Upper lobe of right lung (tissue), 1 donor: ENCODE data around the gene RGS19. TPM values are rescaled to one million over a fixed set of nuclear protein-coding genes. Genes with fewer than 3 reads are reported as not detected.

Experiments used
- ATAC-seq: fragments of 200-7000 bp; cut with Tn5 transposase; one replicate; pipeline ENCODE4 v1.9.1; 2020; ENCODE audit warnings: mild to moderate bottlenecking, moderate library complexity
- DNase-seq: peaks from one replicate; pipeline ENCODE4 v3.0.0-alpha.2; 2020
- H3K27ac ChIP-seq: fragments of 200-600 bp; one replicate; pipeline ENCODE4 v1.8.0; 2022
- H3K27me3 ChIP-seq: fragments of 200-600 bp; one replicate; pipeline ENCODE4 v1.8.0; 2022; ENCODE audit warnings: mild to moderate bottlenecking
- H3K36me3 ChIP-seq: fragments of 200-600 bp; one replicate; pipeline ENCODE4 v1.8.0; 2022
- H3K4me1 ChIP-seq: fragments of 200-600 bp; one replicate; pipeline ENCODE4 v1.8.0; 2022
- H3K4me3 ChIP-seq: fragments of 200-600 bp; one replicate; pipeline ENCODE4 v1.8.0; 2022; ENCODE audit warnings: mild to moderate bottlenecking
- H3K9me3 ChIP-seq: fragments of 200-600 bp; one replicate; pipeline ENCODE4 v1.8.0; 2022
- CTCF ChIP-seq: fragments of 200-600 bp; IDR thresholded peaks from one replicate; pipeline ENCODE4 v1.8.0; 2022; ENCODE audit warnings: antibody characterized with exemption
- intact Hi-C: fragments of 100-400 bp; cut with DNase I; formaldehyde crosslinking; loops from one replicate; pipeline ENCODE4 v1.11.0; 2022
- total RNA-seq: library from RNA; stranded (reverse); fragmentation: NEBNext Ultra II Directional; extraction: Animal tissue kit (Norgen Biotek cat#: 25700); gene quantifications from one replicate; pipeline ENCODE4 v1.2.1, GENCODE V29; 2021
- donor health status: DM: no; HTN: yes; CAD: no; lungs with severe emphysema.

RGS19 gene
- total RNA-seq, 1 donor from 2014 or later, result 40.8 TPM

- TF ChIP-seq CTCF, result no peak
- no peak for DNase-seq
- H3K4me3 ChIP-seq, result no peak overlapping the region
- no peak overlapping the region for H3K27ac ChIP-seq
- intact Hi-C loops, result no loop called here
- H3K36me3 ChIP-seq, result no peaks in the 10 kb centered on the region
- H3K27me3 ChIP-seq, result peaks cover 45% of the 10 kb centered on the region
- no peak for ATAC-seq
- H3K9me3 ChIP-seq, result no peaks in the 10 kb centered on the region
- H3K4me1 ChIP-seq, result peaks cover 12% of the 10 kb centered on the region
These were observed 21.8 kb upstream of the RGS19 start for GRCh38 chr20:64100946-64101688.

- ATAC-seq (no peak), DNase-seq (no peak)
- Histone ChIP-seq H3K27me3 (peaks cover 48% of the 10 kb centered on the region), H3K4me3 (no peak overlapping the region), H3K9me3 (no peaks in the 10 kb centered on the region), H3K36me3 (no peaks in the 10 kb centered on the region), H3K27ac (no peak overlapping the region), H3K4me1 (peaks cover 12% of the 10 kb centered on the region)
- intact Hi-C loops, result no loop called here
- no peak for TF ChIP-seq CTCF
These were observed 21.2 kb upstream of the RGS19 start for GRCh38 chr20:64100566-64100888.

GRCh38 chr20:64099880-64100565 is 20.7 kb upstream of the RGS19 start:
- Histone ChIP-seq H3K4me1 (peaks cover 12% of the 10 kb centered on the region), H3K9me3 (no peaks in the 10 kb centered on the region), H3K4me3 (no peak overlapping the region), H3K27me3 (peaks cover 48% of the 10 kb centered on the region), H3K27ac (no peak overlapping the region), H3K36me3 (no peaks in the 10 kb centered on the region)
- ATAC-seq, result no peak
- intact Hi-C loops, result no loop called here
- TF ChIP-seq CTCF, result no peak
- DNase-seq, result no peak

- intact Hi-C loops, result no loop called here
- no peak for TF ChIP-seq CTCF
- peaks cover 12% of the 10 kb centered on the region for H3K4me1 ChIP-seq
- peaks cover 48% of the 10 kb centered on the region for H3K27me3 ChIP-seq
- no peaks in the 10 kb centered on the region for H3K36me3 ChIP-seq
- no peak overlapping the region for H3K27ac ChIP-seq
- no peak overlapping the region for H3K4me3 ChIP-seq
- no peaks in the 10 kb centered on the region for H3K9me3 ChIP-seq
- ATAC-seq (no peak), DNase-seq (no peak)
These were observed 19.9 kb upstream of the RGS19 start for GRCh38 chr20:64099086-64099786.

GRCh38 chr20:64098471-64099013 is 19.2 kb upstream of the RGS19 start:
- Histone ChIP-seq H3K4me3 (no peak overlapping the region), H3K27me3 (peaks cover 41% of the 10 kb centered on the region), H3K27ac (no peak overlapping the region), H3K36me3 (no peaks in the 10 kb centered on the region), H3K9me3 (no peaks in the 10 kb centered on the region), H3K4me1 (peaks cover 12% of the 10 kb centered on the region)
- no peak for TF ChIP-seq CTCF
- no peak for DNase-seq
- intact Hi-C loops, result no loop called here
- no peak for ATAC-seq
